SK-N-SH treated with all-trans-retinoic acid at 6 μM for 48 hours (cell line): Measurements from ENCODE around the gene NSG1.

Source experiments
- ATAC-seq: fragments of 200-7000 bp; cut with Tn5 transposase; 3 replicates; pipeline ENCODE4 v1.9.1; 2020; ENCODE audit warnings: mild to moderate bottlenecking, moderate library complexity
- ARNTL ChIP-seq: fragments of 450-650 bp; formaldehyde crosslinking; IDR thresholded peaks from 2 replicates; pipeline ENCODE4 v1.5.0; 2020; ENCODE audit warnings: low read depth, mild to moderate bottlenecking, moderate library complexity, borderline replicate concordance
- BACH2 ChIP-seq: fragments of 250-450 bp; sonication (Bioruptor Pico); IDR thresholded peaks from 2 replicates; pipeline ENCODE4 v1.9.0; 2021; ENCODE audit warnings: mild to moderate bottlenecking, borderline replicate concordance
- CREB5 ChIP-seq: fragments of 250-450 bp; sonication (Bioruptor Pico); IDR thresholded peaks from 2 replicates; pipeline ENCODE4 v1.5.1; 2020; ENCODE audit warnings: low read depth, mild to moderate bottlenecking, moderate library complexity
- CSDC2 ChIP-seq: fragments of 250-450 bp; sonication (Bioruptor Pico); IDR thresholded peaks from 2 replicates; pipeline ENCODE4 v1.5.0; 2020; ENCODE audit warnings: mild to moderate bottlenecking, moderate library complexity
- CSRNP3 ChIP-seq: fragments of 250-450 bp; sonication (Bioruptor Pico); IDR thresholded peaks from 2 replicates; pipeline ENCODE4 v1.5.1; 2021; ENCODE audit warnings: mild to moderate bottlenecking, moderate library complexity
- ESRRG ChIP-seq: fragments of 250-450 bp; sonication (Bioruptor Pico); IDR thresholded peaks from 2 replicates; pipeline ENCODE4 v1.6.1; 2021; ENCODE audit warnings: mild to moderate bottlenecking
- GLIS3 ChIP-seq: fragments of 250-450 bp; sonication (Bioruptor Pico); IDR thresholded peaks from 2 replicates; pipeline ENCODE4 v1.5.0; 2020; ENCODE audit warnings: mild to moderate bottlenecking, moderate library complexity
- ISL1 ChIP-seq: fragments of 250-450 bp; sonication (Bioruptor Pico); IDR thresholded peaks from 2 replicates; pipeline ENCODE4 v2.1.2; 2022; ENCODE audit warnings: mild to moderate bottlenecking, moderate library complexity
- OSR1 ChIP-seq: fragments of 250-450 bp; sonication (Bioruptor Pico); IDR thresholded peaks from 2 replicates; pipeline ENCODE4 v1.8.0; 2022; ENCODE audit warnings: moderate library complexity, mild to moderate bottlenecking, inconsistent platforms
- PATZ1 ChIP-seq: fragments of 250-450 bp; sonication (Bioruptor Pico); IDR thresholded peaks from 2 replicates; pipeline ENCODE4 v1.8.0; 2020; ENCODE audit warnings: mild to moderate bottlenecking, moderate library complexity, borderline replicate concordance
- POU6F1 ChIP-seq: fragments of 250-450 bp; sonication (Bioruptor Pico); IDR thresholded peaks from 2 replicates; pipeline ENCODE4 v1.8.0; 2021; ENCODE audit warnings: low read depth, mild to moderate bottlenecking, moderate library complexity, borderline replicate concordance
- PPARA ChIP-seq: fragments of 250-450 bp; sonication (Bioruptor Pico); IDR thresholded peaks from 2 replicates; pipeline ENCODE4 v1.5.0; 2020; ENCODE audit warnings: mild to moderate bottlenecking, borderline replicate concordance
- RARB ChIP-seq: fragments of 250-450 bp; sonication (Bioruptor Pico); IDR thresholded peaks from 2 replicates; pipeline ENCODE4 v1.8.0; 2021; ENCODE audit warnings: mild to moderate bottlenecking, moderate library complexity
- SNAI2 ChIP-seq: fragments of 250-450 bp; sonication (Bioruptor Pico); IDR thresholded peaks from 2 replicates; pipeline ENCODE4 v1.5.0; 2020; ENCODE audit warnings: mild to moderate bottlenecking, moderate library complexity
- TCF4 ChIP-seq: fragments of 250-450 bp; sonication (Bioruptor Pico); IDR thresholded peaks from 2 replicates; pipeline ENCODE4 v1.8.0; 2021; ENCODE audit warnings: mild to moderate bottlenecking, moderate library complexity, borderline replicate concordance
- TOX ChIP-seq: fragments of 250-450 bp; sonication (Bioruptor Pico); IDR thresholded peaks from 2 replicates; pipeline ENCODE4 v1.8.0; 2021; ENCODE audit warnings: mild to moderate bottlenecking, moderate library complexity, borderline replicate concordance
- TSHZ2 ChIP-seq: fragments of 250-450 bp; sonication (Bioruptor Pico); IDR thresholded peaks from 2 replicates; pipeline ENCODE4 v1.5.0; 2020; ENCODE audit warnings: mild to moderate bottlenecking, moderate library complexity
- ZC3H10 ChIP-seq: fragments of 250-450 bp; sonication (Bioruptor Pico); IDR thresholded peaks from 2 replicates; pipeline ENCODE4 v1.5.1; 2021; ENCODE audit warnings: mild to moderate bottlenecking, moderate library complexity
- ZFP3 ChIP-seq: fragments of 250-450 bp; sonication (Bioruptor Pico); IDR thresholded peaks from 2 replicates; pipeline ENCODE4 v1.5.0; 2020; ENCODE audit warnings: mild to moderate bottlenecking, moderate library complexity
- ZFP30 ChIP-seq: fragments of 450-650 bp; formaldehyde crosslinking; IDR thresholded peaks from 2 replicates; pipeline ENCODE4 v1.5.0; 2022; ENCODE audit warnings: mild to moderate bottlenecking, moderate library complexity
- ZNF565 ChIP-seq: fragments of 450-650 bp; formaldehyde crosslinking; conservative IDR thresholded peaks from 2 replicates; pipeline ENCODE4 v1.5.0; 2020; ENCODE audit warnings: low read depth, mild to moderate bottlenecking, moderate library complexity
- ZNF70 ChIP-seq: fragments of 450-650 bp; formaldehyde crosslinking; IDR thresholded peaks from 2 replicates; pipeline ENCODE4 v1.5.0; 2020; ENCODE audit warnings: mild to moderate bottlenecking, moderate library complexity
- ZNF8 ChIP-seq: fragments of 450-650 bp; formaldehyde crosslinking; IDR thresholded peaks from 2 replicates; pipeline ENCODE4 v1.5.0; 2020; ENCODE audit warnings: mild to moderate bottlenecking, moderate library complexity

NSG1 gene

GRCh38 chr4:4409416-4410115 lies 22.7 kb downstream of the NSG1 start:
- ATAC-seq: no peak
- TF ChIP-seq TSHZ2 (CRISPR knock-in tag) (no peak), TCF4 (CRISPR knock-in tag) (no peak), ZNF70 (CRISPR knock-in tag) (no peak), ZNF8 (CRISPR knock-in tag) (no peak), GLIS3 (CRISPR knock-in tag) (no peak), TOX (CRISPR knock-in tag) (no peak), ZNF565 (no peak), SNAI2 (CRISPR knock-in tag) (no peak), ZC3H10 (CRISPR knock-in tag) (no peak), ARNTL (CRISPR knock-in tag) (no peak), ISL1 (no peak), CSRNP3 (CRISPR knock-in tag) (no peak), ZFP3 (CRISPR knock-in tag) (no peak), PATZ1 (CRISPR knock-in tag) (no peak), OSR1 (CRISPR knock-in tag) (no peak), ESRRG (CRISPR knock-in tag) (no peak), PPARA (CRISPR knock-in tag) (no peak), BACH2 (CRISPR knock-in tag) (no peak)

- no peak for TF ChIP-seq CSRNP3 (CRISPR knock-in tag)
- TF ChIP-seq ZC3H10 (CRISPR knock-in tag): no peak
- no peak for TF ChIP-seq CREB5 (CRISPR knock-in tag)
- TF ChIP-seq ESRRG (CRISPR knock-in tag): no peak
- TF ChIP-seq POU6F1 (CRISPR knock-in tag): no peak
- TF ChIP-seq TCF4 (CRISPR knock-in tag): no peak
- TF ChIP-seq ZNF70 (CRISPR knock-in tag): no peak
- TF ChIP-seq TOX (CRISPR knock-in tag): no peak
- no peak for TF ChIP-seq PPARA (CRISPR knock-in tag)
- no peak for TF ChIP-seq ZNF565
- no peak for TF ChIP-seq ZFP30 (CRISPR knock-in tag)
- TF ChIP-seq ARNTL (CRISPR knock-in tag): no peak
- TF ChIP-seq GLIS3 (CRISPR knock-in tag): no peak
- TF ChIP-seq ZFP3 (CRISPR knock-in tag): no peak
- TF ChIP-seq BACH2 (CRISPR knock-in tag): no peak
- no peak for TF ChIP-seq CSDC2 (CRISPR knock-in tag)
- no peak for TF ChIP-seq RARB (CRISPR knock-in tag)
- TF ChIP-seq TSHZ2 (CRISPR knock-in tag): no peak
- no peak for TF ChIP-seq SNAI2 (CRISPR knock-in tag)
- no peak for ATAC-seq
Measured at GRCh38 chr4:4410271-4410670, 23.4 kb downstream of the NSG1 start.
